ENCODE measurements around the gene JAK1.

JAK1 gene

DNA sequence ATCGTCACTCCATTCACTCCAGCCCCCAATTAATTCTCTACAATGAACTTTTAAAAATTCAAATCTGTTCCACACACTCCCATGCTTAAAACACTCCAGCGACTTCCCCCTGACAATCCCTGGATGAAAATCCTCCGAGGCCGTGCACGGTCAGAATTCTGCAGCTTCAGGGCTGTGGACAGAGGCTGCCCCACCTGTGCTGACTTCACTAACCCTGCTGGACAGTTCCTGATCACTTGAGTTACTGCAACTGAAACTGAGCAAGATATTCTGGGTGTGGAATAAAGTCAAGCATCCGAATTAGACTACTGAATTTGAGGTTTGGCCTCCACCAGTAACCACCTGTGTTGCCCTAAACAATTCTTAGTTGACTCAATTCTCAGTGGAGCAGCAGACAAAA, 1.0 kb upstream of the JAK1 start:
- H3K9me3 Mint-ChIP-seq = no peaks in the 10 kb centered on the region
- H3K4me1 Mint-ChIP-seq = peaks cover 29% of the 10 kb centered on the region
- H3K36me3 Mint-ChIP-seq (ENCODE audit: low read depth) = no peaks in the 10 kb centered on the region
- peaks cover 3% of the 10 kb centered on the region for H3K27me3 Mint-ChIP-seq (ENCODE audit: low read depth)
- peak overlapping the region; percentile 88 to 94 (median 90) for H3K4me3 Mint-ChIP-seq
- TF ChIP-seq, protein P1, sequence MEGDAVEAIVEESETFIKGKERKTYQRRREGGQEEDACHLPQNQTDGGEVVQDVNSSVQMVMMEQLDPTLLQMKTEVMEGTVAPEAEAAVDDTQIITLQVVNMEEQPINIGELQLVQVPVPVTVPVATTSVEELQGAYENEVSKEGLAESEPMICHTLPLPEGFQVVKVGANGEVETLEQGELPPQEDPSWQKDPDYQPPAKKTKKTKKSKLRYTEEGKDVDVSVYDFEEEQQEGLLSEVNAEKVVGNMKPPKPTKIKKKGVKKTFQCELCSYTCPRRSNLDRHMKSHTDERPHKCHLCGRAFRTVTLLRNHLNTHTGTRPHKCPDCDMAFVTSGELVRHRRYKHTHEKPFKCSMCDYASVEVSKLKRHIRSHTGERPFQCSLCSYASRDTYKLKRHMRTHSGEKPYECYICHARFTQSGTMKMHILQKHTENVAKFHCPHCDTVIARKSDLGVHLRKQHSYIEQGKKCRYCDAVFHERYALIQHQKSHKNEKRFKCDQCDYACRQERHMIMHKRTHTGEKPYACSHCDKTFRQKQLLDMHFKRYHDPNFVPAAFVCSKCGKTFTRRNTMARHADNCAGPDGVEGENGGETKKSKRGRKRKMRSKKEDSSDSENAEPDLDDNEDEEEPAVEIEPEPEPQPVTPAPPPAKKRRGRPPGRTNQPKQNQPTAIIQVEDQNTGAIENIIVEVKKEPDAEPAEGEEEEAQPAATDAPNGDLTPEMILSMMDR (IDR thresholded peaks at IDR 0.05; ENCODE audit: unreplicated experiment in 3 of 3) = no peak
- peak overlapping the region; percentile 94 to 96 (median 95) for H3K27ac Mint-ChIP-seq

DNA sequence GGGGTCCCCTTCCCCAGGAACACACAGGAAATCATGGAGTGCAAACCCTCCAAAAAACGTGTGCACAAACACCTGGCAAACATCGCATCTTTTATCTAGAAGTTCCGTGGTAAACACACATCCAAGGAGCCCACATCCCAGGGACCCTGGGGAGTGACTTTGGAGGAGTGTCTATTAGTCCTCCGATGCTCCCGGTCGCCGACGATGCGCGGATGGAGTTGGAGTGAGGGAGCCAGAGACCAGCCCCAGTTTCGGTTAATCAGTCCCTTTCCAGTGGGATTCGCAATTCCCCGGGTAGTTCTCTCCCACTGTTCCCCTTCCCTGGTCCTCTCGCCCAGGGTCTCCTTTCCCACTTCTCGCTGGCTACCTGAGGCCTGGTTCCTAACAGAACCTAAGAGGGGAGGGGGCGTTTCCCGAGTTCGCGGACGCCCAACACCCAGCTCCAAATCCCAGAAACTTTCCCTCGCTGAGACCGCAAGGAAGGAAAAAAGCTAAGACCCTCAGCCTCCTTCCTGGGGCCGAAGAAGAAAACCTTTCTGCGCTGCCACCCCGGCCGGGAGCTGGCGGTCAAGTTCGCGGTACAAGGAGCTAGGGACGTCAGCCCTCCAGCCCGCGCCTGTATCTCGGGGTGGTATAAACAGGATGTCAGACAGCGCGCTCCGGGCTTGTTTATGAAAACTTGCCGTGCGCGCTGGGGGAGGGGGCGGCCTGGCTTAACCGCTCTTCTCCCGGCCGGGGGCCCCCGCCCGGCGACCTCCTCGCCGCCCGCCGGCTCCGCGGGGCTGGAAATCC, 787 bp downstream of the JAK1 start:
- H3K4me1 Mint-ChIP-seq = peaks cover 41% of the 10 kb centered on the region
- peak overlapping the region; percentile 90 to 94 (median 92) for H3K4me3 Mint-ChIP-seq

DNA sequence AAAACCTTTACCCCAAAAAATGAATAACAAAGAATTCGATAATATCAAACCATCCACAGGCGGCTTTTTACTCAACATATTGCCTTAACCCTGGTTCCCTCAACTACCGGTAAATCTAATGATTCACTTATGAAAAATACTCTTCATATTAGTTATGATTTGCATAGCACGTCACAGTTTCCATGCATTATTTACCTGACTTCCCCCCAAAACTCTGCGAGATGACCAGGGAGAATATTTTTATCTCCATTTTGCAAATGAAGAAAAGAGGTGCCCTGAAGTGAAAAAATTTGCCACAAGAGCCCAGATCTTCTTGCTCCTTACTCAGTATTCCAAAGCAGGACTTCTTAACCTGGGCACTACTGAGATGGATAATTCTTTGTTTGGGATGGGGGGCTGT, 2.9 kb downstream of the JAK1 start:
- no peaks in the 10 kb centered on the region for H3K9me3 Mint-ChIP-seq
- H3K27ac Mint-ChIP-seq = no peak overlapping the region
- peaks cover 47% of the 10 kb centered on the region for H3K4me1 Mint-ChIP-seq

More for the DNA sequence above, 787 bp downstream of the JAK1 start:
- Mint-ChIP-seq H3K27ac (peak overlapping the region; percentile 83 to 96 (median 93)), H3K9me3 (no peaks in the 10 kb centered on the region), H3K36me3 (ENCODE audit: low read depth) (no peaks in the 10 kb centered on the region), H3K27me3 (ENCODE audit: low read depth) (no peaks in the 10 kb centered on the region)
- TF ChIP-seq, protein P1 (IDR thresholded peaks at IDR 0.05; ENCODE audit: unreplicated experiment in 3 of 3) = no peak

DNA sequence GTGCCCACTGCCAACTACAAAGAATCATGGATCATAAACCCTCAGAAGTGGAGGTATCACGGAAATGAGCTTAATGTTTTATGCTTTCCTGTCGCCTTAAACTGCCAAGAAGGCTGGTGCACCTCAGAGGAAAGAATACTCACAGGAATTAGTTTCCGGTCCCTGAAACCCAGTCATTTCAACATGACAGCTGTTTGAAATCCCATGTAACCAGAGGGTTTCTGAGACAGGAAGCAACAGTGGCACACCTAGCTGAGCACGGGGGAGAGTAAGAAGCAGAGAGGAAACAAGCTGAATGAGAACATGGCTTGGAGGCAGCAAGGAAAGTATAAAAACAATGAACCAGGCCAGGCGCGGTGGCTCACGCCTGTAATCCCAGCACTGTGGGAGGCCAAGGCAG, 3.9 kb downstream of the JAK1 start:
- Mint-ChIP-seq H3K27ac (peak overlapping the region; percentile 57 to 84 (median 78)), H3K4me3 (peak overlapping the region; percentile 41 to 69 (median 51)), H3K27me3 (ENCODE audit: low read depth) (no peaks in the 10 kb centered on the region), H3K36me3 (ENCODE audit: low read depth) (no peaks in the 10 kb centered on the region), H3K4me1 (peaks cover 53% of the 10 kb centered on the region), H3K9me3 (no peaks in the 10 kb centered on the region)
- TF ChIP-seq, protein P1 (IDR thresholded peaks at IDR 0.05; ENCODE audit: unreplicated experiment in 3 of 3) = no peak

More for the DNA sequence above, 2.9 kb downstream of the JAK1 start:
- H3K4me3 Mint-ChIP-seq = peak overlapping the region in 2 of 3 experiments; percentile 33 to 45
- TF ChIP-seq, protein P1 (IDR thresholded peaks at IDR 0.05; ENCODE audit: unreplicated experiment in 3 of 3) = no peak
- no peaks in the 10 kb centered on the region for H3K27me3 Mint-ChIP-seq (ENCODE audit: low read depth)
- H3K36me3 Mint-ChIP-seq (ENCODE audit: low read depth) = no peaks in the 10 kb centered on the region

DNA sequence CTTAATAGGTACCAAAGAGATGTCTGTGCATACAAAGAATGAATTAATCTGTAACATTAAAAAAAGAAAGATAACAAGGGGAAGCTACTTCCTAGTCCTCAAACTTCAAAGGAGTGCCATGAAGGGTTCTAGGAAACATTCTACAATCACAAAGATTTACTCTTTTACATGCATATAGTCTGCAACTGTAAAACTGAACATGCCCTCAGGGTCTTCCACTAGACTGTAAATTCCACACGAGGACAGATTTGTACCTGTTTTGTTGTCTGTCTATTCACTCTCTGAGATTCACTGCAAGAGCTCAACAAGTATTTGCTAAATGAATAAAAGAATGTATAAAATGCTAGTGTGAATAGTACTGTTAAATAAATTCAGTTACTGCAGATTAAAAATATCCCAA, 4.4 kb downstream of the JAK1 start:
- TF ChIP-seq, protein P1 (IDR thresholded peaks at IDR 0.05; ENCODE audit: unreplicated experiment in 3 of 3) = no peak
- H3K27ac Mint-ChIP-seq = peak overlapping the region in 1 of 3 experiments; percentile 78
- peak overlapping the region in 1 of 3 experiments; percentile 41 for H3K4me3 Mint-ChIP-seq
- H3K36me3 Mint-ChIP-seq (ENCODE audit: low read depth) = no peaks in the 10 kb centered on the region
- H3K27me3 Mint-ChIP-seq (ENCODE audit: low read depth) = no peaks in the 10 kb centered on the region
- H3K9me3 Mint-ChIP-seq = no peaks in the 10 kb centered on the region
- H3K4me1 Mint-ChIP-seq = peaks cover 48% of the 10 kb centered on the region

DNA sequence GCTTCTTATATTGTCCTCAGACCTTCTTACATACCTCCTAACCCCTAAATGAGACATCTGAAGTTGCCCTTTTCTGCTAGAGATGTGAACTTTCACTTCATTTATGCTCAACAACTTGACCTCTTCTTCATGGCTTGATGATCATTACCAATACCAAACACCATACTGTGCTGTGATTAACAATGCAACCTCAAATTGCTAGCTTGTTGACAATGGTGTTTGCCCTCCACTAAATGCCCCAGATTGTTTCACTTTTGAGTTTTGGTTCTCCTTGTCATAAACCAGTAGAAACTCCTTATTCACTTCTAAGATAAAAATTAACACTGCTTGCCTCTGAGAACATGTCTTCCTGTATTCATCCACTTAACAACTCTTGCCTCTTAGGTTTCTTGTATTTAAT, 5.6 kb downstream of the JAK1 start:
- Mint-ChIP-seq H3K36me3 (ENCODE audit: low read depth) (no peaks in the 10 kb centered on the region), H3K27ac (no peak overlapping the region), H3K27me3 (ENCODE audit: low read depth) (no peaks in the 10 kb centered on the region), H3K9me3 (no peaks in the 10 kb centered on the region), H3K4me1 (peaks cover 46% of the 10 kb centered on the region), H3K4me3 (no peak overlapping the region)
- TF ChIP-seq, protein P1 (IDR thresholded peaks at IDR 0.05; ENCODE audit: unreplicated experiment in 3 of 3) = no peak
